ENCODE measurements around the gene TPRX1. TPM values are rescaled to one million over a fixed set of nuclear protein-coding genes. Genes with fewer than 3 reads are reported as not detected.

The TPRX1 gene
- total RNA-seq, 1 donor from 2014 or later, result not detected

- TF ChIP-seq CTCF (IDR thresholded peaks at IDR 0.05), result no peak
- H3K27me3 ChIP-seq, result no peaks in the 10 kb centered on the region
- DNase-seq (ENCODE audit: low spot score in 2 of 2), result no peak
- no peaks in the 10 kb centered on the region for H3K9me3 ChIP-seq
- H3K36me3 ChIP-seq, result no peaks in the 10 kb centered on the region
- intact Hi-C loops (cut with DNase I), result no loop called here
- no peak overlapping the region for H3K27ac ChIP-seq
- H3K4me3 ChIP-seq, result no peak overlapping the region
- H3K4me1 ChIP-seq, result no peaks in the 10 kb centered on the region
Observed at GRCh38 chr19:47839411-47839810, 35.1 kb upstream of the TPRX1 start.

DNA sequence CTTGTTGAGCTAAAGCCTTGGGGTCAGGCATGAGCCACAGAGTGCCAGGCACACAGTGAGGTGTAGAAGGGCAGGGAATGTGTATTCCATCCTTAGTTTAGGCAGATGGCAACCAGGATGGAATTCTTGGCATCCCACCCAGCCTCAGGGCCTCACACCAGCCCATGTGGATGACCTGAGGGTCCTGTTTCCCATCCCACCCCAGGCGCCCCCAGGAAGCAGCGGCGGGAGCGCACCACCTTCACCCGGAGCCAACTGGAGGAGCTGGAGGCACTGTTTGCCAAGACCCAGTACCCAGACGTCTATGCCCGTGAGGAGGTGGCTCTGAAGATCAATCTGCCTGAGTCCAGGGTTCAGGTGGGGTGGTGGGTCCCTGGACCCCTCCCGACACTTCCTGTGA lies 31.7 kb upstream of the TPRX1 start:
- TF ChIP-seq CTCF (IDR thresholded peaks at IDR 0.05), result no peak
- H3K9me3 ChIP-seq, result no peaks in the 10 kb centered on the region
- no peak overlapping the region for H3K4me3 ChIP-seq
- no peak overlapping the region for H3K27ac ChIP-seq
- no peaks in the 10 kb centered on the region for H3K36me3 ChIP-seq
- H3K4me1 ChIP-seq, result no peaks in the 10 kb centered on the region
- intact Hi-C loops (cut with DNase I), result no loop called here
- DNase-seq (ENCODE audit: low spot score in 2 of 2), result no peak
- no peaks in the 10 kb centered on the region for H3K27me3 ChIP-seq

GRCh38 chr19:47832723-47833122 lies 28.4 kb upstream of the TPRX1 start:
- H3K9me3 ChIP-seq, result no peaks in the 10 kb centered on the region
- no peak for DNase-seq (ENCODE audit: low spot score in 2 of 2)
- H3K27ac ChIP-seq, result no peak overlapping the region
- no peak overlapping the region for H3K4me3 ChIP-seq
- TF ChIP-seq CTCF (IDR thresholded peaks at IDR 0.05), result no peak
- H3K27me3 ChIP-seq, result no peaks in the 10 kb centered on the region
- H3K4me1 ChIP-seq, result no peaks in the 10 kb centered on the region
- intact Hi-C loops (cut with DNase I), result no loop called here
- no peaks in the 10 kb centered on the region for H3K36me3 ChIP-seq

DNA sequence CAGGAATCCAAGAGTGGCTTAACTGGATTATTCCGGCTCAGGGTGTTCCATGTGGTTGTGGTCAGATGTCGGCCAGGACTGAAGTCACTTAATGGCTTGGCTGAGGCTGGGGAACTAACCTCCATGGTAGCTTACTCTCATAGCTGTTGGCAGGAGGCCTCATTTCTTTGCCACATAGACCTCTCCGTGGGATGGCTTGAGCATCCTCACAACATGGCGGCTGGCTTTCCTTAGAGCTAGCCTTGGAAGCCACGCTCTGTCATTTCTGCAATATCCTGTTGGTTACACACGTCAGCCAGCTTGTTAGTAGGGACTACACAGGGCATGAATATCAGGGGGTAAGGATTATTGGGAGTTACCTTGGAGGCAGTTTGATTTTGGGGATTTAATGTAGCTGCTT lies 22.4 kb upstream of the TPRX1 start:
- TF ChIP-seq CTCF (IDR thresholded peaks at IDR 0.05), result no peak
- no peaks in the 10 kb centered on the region for H3K36me3 ChIP-seq
- H3K4me1 ChIP-seq, result no peaks in the 10 kb centered on the region
- no peak overlapping the region for H3K27ac ChIP-seq
- intact Hi-C loops (cut with DNase I), result no loop called here
- H3K9me3 ChIP-seq, result peaks cover 0 to 3% of the 10 kb centered on the region in 2 donors
- H3K4me3 ChIP-seq, result no peak overlapping the region
- no peaks in the 10 kb centered on the region for H3K27me3 ChIP-seq
- DNase-seq (ENCODE audit: low spot score in 2 of 2), result no peak

- intact Hi-C loops (cut with DNase I), result no loop called here
- peaks cover 0 to 3% of the 10 kb centered on the region in 2 donors for H3K9me3 ChIP-seq
- no peaks in the 10 kb centered on the region for H3K4me1 ChIP-seq
- no peak overlapping the region for H3K4me3 ChIP-seq
- DNase-seq (ENCODE audit: low spot score in 2 of 2), result no peak
- H3K36me3 ChIP-seq, result no peaks in the 10 kb centered on the region
- TF ChIP-seq CTCF (IDR thresholded peaks at IDR 0.05), result no peak
- H3K27ac ChIP-seq, result no peak overlapping the region
- H3K27me3 ChIP-seq, result no peaks in the 10 kb centered on the region
Observed at GRCh38 chr19:47824396-47824795, 20.0 kb upstream of the TPRX1 start.

DNA sequence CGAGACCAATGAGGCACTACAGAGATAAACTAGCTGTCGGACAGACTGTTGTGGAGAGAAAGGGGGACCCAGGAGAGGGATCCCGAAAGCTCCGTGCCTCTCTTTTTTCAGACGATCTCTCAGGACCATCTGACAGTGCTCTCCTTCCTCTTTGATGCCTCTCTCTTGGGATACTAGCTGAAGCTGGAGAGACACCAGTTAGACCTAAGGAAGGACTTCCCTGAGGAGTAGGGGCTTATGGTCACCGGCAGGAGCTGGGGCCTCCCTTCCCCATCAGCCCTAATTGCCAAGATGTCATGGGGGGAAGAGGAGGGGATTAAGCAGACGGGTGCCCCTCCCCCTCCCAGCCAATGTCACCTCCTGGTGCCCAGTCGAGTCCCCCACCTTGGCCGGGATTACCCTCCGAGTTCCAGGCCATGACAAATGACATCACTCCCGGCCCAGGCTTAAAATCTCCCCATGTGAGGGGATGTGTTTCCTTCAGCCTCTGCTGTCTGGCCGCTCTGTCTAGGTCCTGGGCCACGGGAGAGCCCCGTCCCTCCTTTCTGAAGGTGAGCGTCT lies 17.2 kb upstream of the TPRX1 start, which contains the start of gene CRX:
TSS of gene CRX (plus strand) at position 478 of the 561 bp plus-strand sequence. CDS start 12,507 bp downstream, outside the sequence.
- no peak for DNase-seq (ENCODE audit: low spot score in 2 of 2)
- Histone ChIP-seq H3K27me3 (no peaks in the 10 kb centered on the region), H3K4me1 (no peaks in the 10 kb centered on the region), H3K4me3 (no peak within 1 kb of the TSS), H3K27ac (no peak within 1 kb of the TSS), H3K36me3 (no peaks in the 10 kb centered on the region), H3K9me3 (no peaks in the 10 kb centered on the region)
- intact Hi-C loops (cut with DNase I), result no loop called here
- TF ChIP-seq CTCF (IDR thresholded peaks at IDR 0.05), result no peak
